CD4-positive, alpha-beta T cell treated with Interleukin-4 for 1 hour (primary cell): ENCODE results near the gene CNOT6L.
"Not testable (repeated sequence)": the region's sequence is repeated elsewhere in the genome, so short reads cannot be mapped to it uniquely, and the experiment has no call there.

ENCODE experiments used
- DNase-seq, 2 donors: peaks; one replicate each; pipeline ENCODE4 v3.0.0-alpha.2; 2020 to 2022

Gene CNOT6L

DNA sequence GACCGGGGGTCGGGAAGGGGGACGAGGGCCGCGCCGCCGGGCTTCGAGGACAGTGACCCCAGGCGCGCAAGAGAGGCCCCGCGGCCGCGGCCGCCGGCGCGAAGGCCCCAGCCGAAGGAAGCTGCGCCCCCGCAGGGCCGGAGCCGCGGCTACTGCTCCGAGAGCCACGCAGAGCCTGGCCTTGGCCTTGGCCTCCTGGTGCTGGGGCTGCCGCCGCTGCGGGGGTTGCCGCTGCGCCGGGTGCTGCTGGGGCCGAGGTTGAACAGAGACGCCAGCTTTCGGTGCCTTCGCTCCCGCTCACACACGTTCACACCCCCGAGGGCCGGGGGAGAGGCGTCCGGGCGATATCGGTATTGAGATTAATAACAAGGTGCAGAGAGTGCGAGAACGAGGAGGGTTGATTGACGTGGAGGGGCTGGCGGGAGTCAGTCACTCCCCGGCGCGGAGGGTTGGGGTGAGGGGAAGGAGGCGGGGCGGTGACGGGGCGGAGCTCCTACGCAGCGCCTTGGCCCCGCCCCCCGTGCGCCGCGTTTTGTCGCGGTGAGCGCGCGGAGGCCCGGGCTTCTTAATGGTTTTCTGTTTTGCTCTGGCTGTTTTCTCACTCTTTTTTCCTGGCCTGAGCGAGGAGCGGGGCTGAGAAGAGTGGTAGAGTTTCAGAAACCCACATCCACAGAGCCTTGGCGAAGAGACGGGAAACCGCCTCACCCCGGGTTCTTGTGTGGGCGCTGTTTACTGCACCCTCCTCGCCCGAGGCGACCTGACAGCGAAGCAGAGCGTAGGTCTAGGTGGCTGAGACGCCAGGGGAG is 878 bp upstream of the CNOT6L start:
- peak; percentile 93 to 95 for DNase-seq

DNA sequence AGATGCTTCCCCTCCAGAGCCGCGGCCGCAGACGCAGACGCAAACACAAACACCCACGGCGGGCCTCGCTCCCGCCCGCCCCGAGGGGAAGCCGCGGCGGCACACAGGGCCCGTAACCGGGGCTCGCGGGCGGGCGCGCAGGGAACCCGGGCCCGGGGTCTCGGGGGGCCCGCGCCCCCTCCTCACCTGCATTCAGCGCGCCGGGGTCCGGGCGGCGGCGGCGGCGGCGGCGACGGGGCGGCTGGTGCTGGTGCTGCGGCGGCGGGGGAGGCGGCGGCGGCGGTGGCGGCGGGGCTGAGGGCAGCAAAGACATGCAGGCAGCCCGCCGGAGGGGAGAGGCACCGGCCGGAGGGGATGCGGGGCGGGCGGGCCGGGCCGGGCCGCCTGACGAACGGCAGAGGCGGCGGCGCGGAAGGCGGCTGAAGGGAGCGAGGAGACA is 255 bp upstream of the CNOT6L start:
- no peak for DNase-seq

DNA sequence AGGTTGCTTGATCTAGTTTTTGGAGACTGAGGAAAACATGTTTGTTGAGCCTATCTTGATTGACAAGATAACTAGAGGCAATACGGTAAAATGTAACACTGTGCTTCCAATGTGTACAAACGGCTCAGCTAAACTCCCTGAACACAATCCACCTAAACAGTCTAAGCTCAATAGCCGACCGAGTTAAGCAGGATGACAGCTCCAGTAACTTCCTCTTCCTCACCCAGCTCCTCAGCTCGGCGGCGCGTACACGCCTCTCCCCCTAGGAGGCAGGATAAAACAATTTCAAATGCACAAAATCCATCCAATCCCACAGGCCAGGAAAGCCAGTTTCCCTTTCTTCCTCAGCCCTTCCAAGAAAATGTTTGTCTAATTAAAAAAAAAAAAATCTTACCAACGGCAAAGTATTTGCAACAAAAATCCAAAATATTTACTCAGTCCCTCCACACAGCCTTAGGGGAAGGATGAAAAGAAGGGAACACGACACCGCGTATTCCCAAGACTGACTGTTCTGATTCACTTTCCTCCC is 1.0 kb downstream of the CNOT6L start:
- peak; percentile 56 to 60 for DNase-seq

DNA sequence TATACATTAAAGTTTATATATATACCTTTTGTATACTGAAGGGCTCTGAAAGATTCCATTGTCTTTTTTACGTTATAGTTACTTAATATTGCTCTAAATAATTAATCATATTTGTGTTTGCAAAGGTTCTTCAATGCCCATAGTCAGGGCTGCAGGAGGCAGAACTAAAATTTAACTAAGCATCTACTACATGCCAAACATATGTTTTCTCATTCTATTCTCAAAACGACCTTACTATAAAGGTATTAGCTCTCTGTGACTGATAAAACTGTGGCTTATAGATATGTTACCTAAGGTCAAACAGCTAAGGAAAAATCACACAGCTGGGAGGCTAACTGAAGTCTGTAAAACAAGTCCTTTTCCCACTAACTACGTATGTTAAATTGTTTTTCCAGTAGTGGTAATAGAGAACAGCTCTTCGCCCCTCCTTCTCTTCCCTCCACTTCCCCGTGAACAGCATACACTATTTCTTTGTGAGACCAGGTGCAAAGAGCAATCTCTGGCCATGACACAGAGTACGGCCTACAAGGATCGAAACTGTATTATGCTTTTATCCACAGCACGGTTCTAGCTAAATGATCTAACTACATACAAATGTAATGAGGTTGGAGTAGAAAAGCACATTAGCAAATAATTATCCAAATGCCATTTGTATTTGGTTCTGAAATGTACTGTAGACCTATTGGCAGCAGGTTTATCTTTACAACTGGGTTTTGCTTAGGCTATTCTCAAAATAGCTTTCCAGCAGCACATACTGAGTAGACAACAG is 1.7 kb downstream of the CNOT6L start:
- DNase-seq = peak in 1 of 2 donors; percentile 33

DNA sequence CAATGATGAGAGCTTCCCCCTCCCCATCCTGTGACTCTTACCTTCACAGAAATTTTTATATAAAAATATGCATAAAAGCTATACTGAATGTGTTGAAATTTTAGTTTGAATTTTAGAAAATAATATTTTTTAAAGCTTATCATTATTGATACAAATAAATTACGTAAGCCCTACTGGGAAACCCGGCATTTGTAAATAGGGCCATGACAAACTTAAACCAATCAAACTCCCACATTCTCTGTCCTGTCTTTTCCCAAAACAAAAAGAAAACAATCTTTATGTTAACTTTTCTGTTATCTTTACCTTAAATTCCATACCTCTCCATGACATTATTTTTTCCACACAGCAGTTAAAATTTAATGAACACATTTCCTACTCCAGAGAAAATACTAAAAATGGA is 2.6 kb downstream of the CNOT6L start:
- DNase-seq = no peak

DNA sequence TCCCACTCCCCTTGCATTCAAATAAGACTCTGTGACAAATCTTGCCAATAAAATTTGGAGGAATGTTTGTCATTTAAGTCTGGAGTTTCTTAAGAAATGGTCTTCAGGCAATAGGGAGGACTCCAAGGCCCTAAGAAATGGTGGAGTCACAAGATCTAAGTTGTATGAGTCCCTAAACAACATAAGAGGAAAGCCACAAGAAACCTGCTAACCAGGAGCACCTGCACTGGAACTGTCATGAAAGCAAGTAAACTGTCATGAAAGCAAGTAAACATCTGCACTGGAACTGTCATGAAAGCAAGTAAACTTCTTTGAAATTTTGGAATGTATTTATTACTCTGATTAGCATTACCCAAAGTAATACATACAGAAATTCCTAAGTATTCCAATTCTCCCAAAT is 3.5 kb downstream of the CNOT6L start:
- DNase-seq = peak in 1 of 2 donors; percentile 48

DNA sequence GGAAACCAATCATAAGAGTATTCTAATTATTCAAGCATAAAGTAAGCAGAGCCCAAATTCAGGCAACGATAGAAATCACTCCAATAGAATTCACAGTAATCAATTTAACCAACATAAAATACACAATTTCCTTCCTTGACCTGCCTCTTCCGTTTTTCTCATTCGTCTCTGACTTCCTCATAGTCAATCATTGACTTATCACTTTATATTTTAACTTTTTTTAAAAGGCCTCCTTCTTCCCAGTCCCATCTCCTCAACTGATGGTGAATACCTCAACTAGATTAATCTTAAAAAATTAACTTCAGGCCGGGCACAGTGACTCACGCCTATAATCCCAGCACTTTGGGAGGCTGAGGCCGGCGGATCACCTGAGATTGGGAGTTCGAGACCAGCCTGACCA is 13.3 kb downstream of the CNOT6L start:
- DNase-seq = no peak

DNA sequence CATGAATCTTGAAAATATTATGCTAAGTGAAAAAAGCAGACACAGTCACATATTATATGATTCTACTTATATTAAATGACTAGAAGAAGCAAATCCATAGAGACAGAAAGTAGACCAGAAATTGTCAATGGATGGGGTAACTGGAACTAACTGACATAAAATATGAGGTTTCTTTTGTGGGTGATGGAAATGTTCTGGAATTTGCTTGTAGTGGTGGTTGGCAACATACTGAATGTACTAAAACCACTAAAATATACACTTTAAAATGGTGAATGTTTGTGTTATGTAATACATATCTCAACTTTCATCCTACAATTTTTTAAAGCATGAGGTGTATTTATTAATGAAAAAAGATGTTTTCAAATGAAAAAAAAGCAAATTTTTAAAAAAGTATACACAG is 14.7 kb downstream of the CNOT6L start:
- no peak for DNase-seq

DNA sequence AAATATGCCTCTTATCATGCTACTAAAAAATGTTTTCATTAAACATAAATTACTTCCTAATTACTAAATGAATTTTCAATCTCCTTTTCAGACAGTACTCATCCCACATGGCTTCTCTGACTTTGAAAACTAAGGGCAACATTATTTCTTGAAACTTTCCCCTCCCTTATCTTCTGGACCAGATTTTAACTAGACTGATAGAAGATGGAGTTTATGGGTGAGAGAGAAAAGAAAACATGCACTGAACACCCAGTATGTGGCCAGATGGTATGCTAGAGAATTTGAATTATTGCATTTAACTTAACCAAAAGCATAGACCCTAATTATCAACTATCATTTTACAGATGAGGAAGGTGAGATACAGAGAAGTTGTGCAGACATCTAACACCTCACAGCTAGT is 16.8 kb downstream of the CNOT6L start:
- no peak for DNase-seq

DNA sequence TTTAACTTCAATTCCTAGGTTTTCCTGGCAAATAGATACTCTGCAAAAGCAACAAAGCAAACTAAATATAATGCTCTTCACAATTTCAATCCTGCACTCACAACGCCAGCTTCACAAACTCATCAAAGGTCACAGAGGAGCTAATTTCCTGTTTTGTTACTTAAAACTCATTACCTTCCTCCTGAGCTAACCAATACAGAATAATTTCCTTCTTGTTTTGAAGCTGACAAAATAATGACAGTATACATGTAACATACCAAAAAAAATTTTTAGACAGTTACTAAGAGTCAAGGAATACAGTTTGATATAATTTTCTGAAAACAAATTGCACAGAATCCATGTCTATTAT is 17.9 kb downstream of the CNOT6L start:
- DNase-seq = peak in 1 of 2 donors; percentile 50

DNA sequence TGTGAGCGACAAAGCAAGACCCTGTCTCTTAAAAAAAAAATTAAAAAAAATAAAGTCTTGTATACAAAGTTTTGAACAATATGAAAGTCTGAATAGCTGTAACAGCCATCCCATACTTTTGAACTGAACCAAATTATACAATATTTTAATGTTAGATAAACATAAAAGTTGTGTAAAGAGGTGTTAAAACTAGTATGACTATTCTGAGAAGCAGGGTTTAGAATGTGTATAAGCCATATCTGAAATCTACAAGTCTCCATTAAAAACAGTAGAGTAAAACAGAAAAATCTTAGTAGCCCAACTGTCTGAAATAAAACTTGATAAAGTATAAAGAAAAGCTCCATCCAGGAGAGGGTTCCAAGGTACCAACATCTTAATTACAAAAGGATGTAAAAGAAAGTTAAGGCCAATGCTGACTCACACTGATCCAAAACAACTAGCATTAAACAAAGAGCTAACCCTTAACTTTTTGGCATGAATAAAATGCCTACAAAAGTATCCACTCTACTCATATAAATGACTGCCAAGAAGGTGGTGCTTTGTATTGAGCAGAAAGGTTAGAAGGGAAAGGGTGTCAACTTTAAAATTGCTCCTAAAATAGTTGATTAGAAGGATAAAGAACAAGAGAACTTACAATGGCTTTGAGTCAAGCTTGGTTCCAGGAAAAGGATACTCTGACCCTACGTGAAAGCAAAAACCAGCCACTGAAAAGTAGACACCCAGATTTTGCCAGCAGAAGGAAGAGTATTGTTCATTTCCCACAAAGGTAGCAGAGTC is 18.5 kb downstream of the CNOT6L start:
- DNase-seq = no peak

DNA sequence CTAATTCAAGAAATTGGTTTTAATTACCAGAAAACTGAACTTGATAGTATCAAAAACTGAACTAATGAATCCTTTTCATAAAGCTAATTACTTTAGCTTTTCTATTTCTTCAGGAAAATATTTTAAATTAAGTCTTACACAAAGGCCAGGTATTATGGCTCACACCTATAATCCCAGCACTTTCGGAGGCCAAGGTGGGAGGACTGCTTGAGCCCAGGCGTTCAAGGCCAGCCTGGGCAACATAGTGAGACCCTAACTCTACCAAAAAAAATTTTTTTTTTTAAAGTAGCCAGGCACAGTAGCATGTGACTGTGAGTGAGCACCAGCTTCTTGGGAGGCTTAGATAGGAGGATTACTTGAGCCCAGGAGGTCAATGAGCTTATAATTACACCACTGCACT is 19.1 kb downstream of the CNOT6L start:
- DNase-seq = no peak

DNA sequence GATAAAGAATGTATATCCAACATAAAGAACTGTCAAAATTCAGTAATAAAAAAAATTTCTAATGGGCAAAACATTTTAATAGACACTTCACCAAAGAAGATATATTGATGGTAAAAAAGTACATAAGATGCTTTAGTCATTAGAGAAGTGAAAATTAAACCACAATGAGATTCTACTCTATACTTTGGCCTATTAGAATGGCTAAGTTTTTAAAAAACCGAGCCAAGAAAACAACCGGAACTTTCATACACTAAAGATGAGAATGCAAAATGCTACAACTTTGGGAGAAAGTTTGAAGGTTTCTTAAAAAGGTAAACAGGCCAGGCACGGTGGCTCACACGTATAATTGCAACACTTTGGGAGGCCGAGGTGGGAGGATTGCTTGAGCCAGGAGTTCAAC is 20.8 kb downstream of the CNOT6L start:
- DNase-seq = no peak

DNA sequence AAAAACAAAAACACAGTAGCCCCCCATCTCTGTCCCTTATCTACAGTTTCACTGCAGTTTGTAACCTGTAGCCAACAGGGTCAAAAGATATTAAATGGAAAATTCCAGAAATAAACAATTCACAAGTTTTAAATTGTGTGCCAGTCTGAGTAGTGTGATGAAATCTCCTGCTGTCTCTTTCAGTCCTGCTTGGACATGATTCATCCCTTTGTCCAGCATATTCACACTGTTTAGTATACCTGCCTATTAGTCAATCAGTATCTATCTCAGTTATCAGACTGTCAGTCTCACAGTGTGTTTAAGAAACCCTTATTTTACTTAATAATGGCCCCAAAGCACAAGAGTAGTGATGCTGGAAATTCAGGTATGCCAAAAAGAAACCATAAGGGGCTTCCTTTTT is 21.9 kb downstream of the CNOT6L start:
- DNase-seq = no peak

DNA sequence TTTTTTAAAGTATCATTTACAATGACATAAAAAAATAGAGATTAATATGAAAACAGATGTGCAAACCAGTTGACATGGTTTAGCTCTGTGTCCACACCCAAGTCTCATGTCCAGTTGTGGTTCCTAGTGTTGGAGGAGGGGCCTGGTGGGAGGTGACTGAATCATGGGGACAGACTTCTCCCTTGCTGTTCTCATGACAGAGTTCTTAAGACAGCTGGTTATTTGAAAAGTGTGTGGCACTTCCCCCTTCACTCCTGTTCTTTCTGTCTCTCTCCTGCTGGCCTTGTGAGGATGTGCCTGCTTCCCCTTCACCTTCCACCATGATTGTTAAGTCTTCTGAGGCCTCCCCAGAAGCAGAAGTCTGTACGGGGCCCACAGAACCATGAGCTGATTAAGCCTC is 23.8 kb downstream of the CNOT6L start:
- no peak for DNase-seq

DNA sequence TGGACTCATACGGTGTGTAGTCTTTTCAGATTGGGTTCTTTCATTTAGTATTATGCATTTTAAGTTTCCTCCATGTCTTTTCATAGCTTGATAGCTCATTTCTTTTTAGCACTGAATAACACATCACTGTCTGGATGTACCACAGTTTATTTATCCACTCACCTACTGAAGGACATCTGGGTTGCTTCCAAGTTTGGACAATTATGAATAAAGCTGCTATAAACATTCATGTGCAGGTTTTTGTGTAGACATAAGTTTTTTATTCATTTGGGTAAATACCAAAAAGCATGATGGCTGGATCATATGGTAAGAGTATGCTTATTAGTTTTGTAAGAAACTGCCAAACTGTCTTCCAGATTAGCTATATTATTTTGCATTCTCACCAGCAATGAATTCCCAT is 29.0 kb downstream of the CNOT6L start:
- no peak for DNase-seq

DNA sequence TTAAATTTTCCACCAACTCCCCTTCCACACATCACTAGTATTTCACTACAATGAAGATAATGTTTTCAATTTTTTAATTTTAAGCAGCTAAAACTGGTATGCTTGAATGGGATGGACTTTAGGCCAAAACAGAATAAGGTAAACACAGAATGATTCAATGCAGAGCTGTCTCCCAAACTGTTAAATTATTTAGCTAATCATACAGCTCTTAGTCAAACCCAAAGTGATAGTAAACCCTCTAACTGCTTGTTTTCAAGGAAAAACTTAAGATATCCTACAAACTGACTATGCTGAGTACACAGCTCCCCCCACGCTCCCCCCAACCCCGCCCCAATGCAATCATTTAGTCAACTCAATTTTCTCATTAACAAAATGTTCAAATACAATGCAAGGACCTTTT is 30.2 kb downstream of the CNOT6L start:
- no peak for DNase-seq

DNA sequence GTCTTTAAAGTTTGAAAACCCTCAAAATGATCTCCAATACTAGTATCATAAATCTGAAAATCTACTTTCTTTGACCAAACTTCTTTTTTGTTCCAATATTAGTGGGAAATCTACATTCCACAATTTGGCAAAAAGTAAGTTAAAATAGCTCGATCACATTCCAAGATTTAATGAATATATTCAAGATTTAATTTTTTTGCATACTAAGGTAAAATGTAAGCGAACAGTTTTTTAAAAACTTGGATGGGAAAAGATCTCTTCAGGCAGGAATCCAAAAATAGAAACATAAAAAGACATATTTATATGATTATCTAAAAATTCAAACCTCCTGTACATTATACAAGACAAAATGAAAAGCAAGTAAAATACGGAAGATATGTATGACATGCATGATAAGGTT is 31.2 kb downstream of the CNOT6L start:
- no peak for DNase-seq

DNA sequence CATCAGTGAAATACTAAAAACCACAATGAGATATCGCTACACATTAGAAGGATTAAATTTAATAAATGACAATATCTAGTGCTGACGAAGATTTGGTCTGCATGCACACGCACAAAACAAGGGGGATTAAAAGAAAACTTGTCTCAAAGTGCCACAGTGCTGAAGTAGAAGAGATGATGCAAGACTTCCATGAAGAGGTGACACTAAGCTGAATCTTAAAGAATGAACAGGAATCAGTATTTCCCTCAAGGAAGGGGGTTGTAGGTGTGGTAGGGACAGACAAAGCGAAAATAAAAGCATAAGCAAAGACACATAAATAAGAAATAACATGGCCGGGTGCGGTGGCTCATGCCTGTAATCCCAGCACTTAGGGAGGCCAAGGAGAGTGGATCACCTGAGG is 33.5 kb downstream of the CNOT6L start:
- no peak for DNase-seq

DNA sequence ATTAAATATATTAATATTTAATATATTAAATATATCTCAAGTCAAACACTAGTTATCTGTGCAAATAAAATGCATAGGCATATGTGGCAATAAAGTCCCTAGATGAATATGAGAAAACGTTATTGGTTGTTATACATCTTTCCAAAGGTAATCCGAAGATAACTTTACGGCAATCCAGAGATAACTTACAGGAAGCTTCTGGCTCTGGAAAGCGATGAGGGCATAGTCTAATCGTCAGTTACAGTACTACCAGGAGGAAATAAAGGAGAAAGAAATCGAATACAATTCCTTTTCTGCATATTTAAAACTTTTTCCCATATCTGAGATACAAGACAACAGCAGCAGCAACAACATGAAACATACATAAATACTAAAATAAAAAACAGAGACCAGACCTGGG is 35.3 kb downstream of the CNOT6L start:
- no peak for DNase-seq

DNA sequence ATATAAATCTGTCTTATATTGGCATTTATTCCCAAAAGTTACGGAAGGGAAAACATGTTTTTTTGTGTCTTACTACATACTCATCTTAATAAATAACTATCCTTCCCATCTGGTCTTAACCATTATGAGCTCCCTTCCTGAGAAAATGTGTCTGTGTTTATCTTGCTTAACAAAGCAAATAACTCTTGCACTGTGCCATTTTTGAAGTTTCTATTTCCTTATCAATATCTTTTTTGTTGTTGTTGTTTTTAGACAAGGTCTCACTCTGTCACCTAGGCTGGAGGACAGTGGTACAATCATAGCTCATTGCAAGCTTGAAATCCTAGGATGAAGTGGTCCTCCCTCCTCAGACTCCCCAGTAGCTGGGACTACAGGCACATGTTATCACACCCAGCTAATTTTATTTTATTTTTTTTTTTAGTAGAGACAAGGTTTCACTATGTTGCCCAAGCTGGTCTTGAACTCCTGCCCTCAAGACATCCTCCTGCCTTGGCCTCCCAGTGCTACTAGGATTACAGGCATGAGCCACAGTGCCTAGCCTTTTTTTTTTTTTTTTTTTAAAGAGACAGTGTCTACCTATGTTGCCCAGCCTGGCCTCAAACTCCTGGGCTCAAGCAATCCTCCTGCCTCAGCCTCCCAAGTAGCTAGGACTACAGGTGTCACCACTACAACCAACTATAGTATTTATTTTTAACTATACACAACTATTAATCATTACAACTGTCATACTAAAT is 36.9 kb downstream of the CNOT6L start:
- no peak for DNase-seq

DNA sequence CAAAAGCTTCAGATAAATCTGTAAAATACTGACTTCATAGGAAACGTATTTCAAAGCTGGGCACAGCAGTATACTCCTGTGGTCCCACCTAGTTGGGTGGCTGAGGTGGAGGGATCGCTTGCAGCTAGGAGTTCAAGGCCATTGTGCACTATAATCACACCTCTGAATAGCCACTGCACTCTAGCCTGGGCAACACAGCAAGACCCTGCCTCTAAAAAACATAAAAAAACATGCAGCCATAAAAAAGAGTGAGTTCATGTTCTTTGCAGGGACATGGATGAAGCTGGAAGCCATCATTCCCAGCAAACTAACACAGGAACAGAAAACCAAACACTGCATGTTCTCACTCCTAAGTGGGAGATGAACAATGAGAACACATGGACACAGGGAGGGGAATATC is 38.4 kb downstream of the CNOT6L start:
- not testable (repeated sequence) for DNase-seq
